Stimulated activated CD8-positive, alpha-beta memory T cell treated with anti-CD3 and anti-CD28 coated beads, Interleukin-15, amount 100 ng/mL, for 48 hours (primary cell): ENCODE results near the gene FNDC8.
"Not testable (repeated sequence)": the region's sequence is repeated elsewhere in the genome, so short reads cannot be mapped to it uniquely, and the experiment has no call there.

ENCODE experiments used
- DNase-seq, 2 donors: peaks; one replicate each; pipeline ENCODE4 v3.0.0-alpha.2; 2020; ENCODE audit warnings: low read depth in 2 of 2

FNDC8 gene

DNA sequence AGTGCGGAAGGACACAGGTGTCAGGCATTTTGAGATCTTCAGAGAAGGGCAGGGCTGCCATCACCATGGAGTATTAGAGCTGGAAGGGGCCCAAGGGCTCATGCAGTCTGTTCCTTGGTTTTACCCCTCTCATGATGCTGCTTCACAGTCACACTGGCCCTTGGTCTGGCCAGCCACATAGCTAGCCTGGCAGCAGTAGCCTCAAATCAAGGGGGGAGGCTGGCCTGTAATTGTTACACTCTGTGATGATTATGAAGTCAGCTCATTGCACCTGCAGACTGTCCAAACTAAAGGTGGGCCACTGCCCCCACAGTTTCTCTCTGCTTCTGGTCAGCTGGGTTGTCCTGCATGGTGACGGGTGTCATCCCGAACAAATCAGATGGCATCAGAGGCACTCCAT lies at the start of gene FNDC8:
Gene FNDC8, plus strand, starts transcription at position 301 of the 400 bp plus-strand sequence. Its CDS starts 79 bp downstream, at position 380.
- DNase-seq, result no peak

DNA sequence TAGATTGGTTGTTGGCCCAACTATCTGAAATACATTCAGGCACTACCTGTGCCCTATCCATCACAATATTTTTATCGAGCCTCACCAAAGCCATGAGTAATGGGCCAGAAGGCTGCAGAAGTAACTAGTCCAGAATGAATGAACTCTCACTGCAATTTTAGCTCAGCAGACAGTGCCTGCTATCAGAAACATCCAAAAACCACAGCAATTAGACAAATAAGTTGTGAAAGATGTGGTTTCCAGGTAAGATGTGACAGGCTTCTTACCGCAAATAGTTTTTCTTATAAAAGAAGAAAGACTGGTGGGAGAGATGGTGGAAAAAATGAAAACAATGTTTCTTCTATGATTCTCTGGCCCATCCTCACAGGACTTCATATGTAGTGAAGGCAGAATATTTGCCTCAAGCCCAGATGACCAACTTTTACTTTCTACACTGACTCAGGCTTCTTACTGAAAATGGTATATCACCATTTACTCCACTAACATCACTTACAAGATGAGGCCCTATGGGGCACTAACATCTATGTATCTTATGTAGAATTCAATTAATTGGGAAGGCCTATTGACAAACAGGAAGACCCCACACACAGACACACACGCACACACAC lies 48.1 kb upstream of the FNDC8 start:
- no peak for DNase-seq

DNA sequence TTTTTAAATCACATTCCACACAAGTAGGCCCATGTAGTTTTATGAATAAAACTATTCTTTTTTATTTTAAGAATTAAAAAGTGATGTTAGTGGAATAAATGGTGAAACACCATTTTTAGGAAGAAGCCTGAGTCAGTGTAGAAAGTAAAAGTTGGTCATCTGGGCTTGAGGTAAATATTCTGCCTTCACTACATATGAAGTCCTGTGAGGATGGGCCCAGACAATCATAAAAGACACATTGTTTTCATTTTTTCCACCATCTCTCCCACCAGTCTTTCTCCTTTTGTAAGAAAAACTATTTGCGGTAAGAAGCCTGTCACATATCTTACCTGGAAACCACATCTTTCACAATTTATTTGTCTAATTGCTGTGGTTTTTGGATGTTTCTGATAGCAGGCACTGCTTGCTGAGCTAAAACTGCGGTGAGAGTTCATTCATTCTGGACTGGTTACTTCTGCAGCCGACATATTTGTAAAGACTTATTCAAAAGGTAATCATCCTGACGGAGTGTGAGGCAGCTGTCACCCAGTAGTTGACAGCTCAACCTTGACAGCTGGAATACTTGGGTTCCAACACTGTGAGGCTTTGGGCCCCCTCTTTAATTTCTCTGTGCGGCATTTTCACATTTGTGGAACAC lies 47.3 kb upstream of the FNDC8 start:
- DNase-seq, result no peak

DNA sequence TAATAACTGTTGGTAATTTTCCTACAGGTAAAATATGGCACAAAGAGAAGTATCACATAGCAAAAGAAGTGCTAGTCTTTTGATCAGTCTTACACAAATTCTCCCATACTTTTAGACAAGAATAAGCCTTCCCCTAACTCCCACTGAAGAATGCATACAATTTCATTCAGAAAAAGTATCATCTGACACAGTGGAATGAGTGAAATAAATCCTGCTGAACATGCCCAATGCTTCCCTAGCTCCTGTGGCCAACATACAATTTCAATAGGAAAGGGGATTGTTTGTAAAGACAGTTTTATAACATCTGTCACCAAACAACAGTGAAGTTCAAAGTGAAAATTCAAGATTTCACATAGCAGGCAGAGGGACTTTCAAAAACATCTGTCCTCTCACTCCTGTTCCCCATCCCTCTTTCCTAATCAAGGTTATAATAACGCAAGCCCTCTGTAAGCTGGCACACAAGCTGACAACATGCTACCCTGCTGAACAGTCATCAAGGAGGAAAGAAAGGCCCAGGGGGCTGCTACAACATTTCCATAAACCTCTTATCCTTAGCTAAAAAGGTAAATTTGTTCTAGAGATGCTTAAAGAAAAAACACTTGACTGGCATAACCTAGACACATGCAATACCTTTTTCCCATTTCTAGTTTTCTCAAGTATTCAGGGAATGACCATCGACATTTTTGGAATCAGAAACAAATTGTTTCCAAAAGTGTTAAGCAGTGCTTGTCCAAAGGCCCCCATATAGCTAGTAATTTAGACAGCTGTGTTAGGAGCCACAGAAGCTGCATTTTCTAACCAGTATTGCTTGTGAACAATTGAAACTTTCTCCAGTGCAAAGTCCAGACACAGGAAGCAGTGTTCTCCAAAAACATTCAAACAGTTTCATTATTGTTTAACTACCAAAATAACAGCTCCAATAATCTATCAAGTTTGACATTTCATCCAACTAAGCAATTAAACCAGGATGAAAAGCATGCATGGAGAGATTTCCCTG lies 46.4 kb upstream of the FNDC8 start:
- DNase-seq, result no peak

DNA sequence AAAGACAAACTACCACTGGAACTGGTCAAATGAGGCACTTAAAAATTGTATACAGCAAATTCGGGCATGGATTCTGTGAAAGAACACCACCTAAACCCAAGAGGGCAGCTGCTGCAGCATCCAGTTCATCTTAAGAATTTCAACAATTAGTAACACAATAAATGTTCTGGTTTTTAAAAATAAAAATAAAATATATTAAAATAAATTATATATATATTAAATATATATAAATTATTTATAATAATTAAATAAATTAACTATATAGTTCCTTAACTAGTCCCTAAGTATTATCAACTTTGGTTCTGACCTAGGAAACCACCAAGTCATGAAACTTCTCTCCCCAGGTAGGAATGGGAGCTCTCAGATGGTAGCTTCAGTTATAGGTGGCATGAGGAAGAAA lies 44.5 kb upstream of the FNDC8 start:
- DNase-seq, result no peak

DNA sequence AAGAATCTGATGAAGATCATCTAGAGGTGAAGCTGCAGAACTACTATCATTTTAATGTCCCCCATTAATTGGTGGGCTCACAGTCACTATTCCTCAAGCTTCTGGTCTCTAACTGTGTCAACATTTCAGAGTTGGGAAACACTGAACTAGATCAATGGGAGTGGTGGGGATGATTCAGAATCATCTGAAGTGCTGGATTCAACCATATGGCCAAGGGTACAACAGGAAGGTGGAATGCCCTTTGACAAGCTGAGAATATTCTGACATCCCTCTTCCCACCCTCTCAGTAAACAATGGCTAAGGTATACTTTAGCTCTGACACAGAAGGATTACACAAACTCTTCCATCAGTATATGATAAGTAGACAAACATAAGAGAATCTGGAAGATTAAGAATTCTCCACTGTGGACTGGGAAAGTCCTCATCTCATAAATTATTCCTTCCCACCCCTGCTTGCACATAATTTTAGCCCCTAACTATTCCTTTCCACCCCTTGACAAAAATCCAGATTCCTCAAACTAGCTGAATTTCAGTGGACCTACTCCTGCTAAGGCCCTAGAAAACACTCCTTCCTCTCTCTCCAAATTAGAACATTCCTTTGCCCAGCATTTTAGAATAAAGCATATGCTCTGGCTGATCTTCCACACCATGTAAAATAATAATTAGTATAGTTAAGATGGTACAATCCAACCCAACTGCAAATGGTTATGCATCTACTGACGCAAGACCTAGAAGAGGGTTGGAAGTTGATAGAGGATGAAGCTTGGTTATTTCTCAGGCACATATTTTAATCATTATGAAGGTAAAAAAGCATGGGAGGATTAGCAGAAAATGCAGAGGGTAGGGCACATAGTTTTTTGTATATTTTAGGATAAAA lies 41.6 kb upstream of the FNDC8 start:
- no peak for DNase-seq

DNA sequence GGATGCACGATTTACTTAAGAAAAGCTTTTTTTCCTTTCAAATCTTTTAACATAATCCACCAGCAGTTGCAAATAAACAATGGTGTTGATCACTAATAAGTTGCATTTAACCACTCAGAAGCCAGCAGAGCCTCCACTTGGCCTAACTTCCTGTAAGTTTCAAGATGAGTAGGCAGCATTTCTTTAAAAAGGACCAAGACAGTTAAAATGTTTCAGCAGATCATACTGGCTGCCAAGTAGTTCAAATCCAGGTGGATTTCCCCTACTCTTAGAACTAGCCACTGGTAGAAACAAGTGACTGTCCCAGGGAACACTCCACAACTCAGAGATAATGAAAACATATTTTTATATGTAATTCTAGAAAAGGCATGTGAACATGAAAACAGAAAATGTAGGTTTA lies 40.9 kb upstream of the FNDC8 start:
- no peak for DNase-seq

DNA sequence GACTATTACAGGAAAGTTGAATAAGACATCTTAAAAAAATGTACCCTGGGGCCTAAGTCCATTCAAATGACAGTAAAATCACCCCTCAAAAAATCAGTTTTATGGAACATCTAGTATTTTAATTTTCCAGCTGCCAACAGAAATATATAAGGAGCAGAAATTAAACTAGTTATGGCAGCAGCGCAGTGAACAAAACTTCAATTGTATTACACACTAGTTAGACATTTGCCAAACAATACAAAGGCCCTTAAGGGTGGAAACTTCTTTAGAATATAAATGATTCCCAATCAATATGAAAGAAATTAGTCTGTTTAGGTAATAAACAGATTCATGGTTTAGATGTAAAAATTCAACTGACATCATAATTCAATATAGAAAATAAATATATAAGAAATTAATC lies 39.8 kb upstream of the FNDC8 start:
- no peak for DNase-seq

DNA sequence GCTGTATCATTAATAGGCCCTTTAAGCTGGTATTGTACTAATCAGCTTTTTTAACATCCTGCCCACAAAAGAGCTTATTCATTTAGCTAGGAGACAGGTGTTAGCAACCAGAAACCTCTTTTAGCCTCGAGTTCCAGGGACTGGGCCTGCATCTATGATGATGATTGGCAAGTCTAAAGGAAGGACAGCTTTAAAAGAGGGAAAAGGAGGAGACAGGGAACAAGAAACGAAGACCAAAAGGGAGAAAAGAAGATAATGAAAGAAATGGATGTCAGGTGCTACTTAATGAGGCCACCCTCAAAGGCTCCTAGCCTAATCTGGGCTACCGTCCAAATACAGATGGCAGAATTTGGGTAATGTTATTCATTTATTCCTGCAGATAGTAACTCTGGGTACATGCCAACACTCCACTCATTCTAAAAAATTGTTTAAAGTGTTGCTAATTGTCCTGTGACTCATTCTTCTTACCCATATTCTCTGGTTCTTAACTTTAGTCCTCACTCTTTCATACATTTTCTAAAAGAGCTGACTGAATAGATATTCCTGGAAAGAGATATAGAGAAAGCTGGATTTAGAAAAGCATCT lies 39.2 kb upstream of the FNDC8 start:
- no peak for DNase-seq

DNA sequence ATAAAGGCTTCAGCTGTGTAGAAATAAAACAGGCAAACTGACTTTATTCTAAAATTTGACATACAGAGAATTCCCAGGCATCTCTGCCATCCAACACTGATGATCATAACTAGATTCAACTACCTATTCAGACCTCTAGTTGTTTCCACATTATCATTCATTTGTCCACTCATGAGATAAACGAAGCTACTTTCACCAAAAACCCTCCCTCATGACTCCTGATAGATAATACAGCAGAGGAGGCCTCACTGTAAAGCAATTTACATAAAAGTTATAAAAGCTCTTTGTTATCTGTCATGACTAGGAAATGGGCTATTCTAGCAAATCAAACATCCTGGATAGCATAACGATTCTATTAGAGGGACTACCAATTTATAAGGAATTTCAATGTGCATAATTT lies 38.3 kb upstream of the FNDC8 start:
- no peak for DNase-seq

DNA sequence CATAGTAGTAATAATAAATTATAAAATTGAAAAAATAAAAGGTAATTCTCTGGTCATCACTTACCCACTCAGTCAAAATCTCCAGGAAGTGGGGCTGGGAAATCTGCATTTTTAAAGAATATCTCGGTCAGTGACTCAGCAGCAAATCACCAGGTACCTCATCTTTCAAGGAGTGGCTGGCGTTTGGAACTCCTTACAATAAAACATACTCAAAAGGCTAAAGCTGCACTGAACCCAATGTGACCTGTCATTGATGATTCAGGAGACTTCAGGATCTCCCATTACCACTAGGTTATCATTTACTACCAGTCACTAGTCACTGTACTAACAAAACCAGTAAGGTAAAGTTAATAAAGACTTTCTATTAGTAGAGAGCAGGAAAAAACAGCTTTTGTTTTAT lies 36.4 kb upstream of the FNDC8 start:
- DNase-seq, result no peak

DNA sequence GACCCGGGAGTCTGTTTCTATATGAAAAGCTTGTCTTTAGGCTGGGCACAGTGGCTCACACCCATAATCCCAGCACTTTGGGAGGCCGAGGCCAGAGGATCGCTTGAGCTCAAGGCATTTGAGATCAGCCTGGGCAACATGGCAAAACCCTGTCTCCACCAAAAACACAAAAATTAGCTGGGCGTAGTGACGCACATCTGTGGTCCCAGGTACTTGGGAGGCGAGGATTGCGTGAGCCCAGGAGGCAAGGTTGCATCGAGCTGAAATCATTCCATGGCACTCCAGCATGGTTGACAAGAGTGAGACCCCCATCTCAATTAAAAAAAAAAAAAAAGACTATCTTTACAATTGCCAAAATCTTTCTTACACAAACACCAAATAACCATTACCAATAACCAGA lies 35.3 kb upstream of the FNDC8 start:
- DNase-seq, result no peak

DNA sequence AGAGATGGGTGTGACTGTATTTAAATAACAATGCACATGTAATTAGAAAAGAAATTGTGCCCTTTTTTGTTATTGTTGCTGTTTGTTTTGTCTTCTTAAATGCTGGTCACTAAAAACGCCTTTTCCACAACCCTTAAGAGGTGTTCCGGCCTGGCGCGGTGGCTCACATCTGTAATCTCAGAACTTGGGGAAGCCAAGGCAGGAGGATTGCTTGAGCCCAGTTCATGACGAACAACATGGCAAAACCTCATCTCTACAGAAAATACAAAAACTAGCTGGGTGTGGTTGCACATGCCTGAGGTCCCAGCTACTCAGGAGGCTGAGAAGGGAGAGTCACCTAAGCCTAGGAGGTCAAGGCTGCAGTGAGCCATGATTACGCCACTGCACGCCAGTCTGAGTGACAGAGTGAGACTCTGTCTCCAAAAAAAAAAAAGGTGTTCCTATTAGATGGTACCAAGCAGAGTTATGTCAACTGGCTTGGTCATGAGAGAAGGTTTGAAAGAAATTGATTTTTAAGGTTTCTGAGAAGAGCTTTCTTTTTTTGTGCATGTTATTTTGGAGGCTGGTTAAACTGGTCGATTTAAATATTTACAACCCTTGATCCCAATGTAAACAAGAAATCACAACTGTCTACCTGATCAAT lies 34.4 kb upstream of the FNDC8 start:
- DNase-seq, result no peak

DNA sequence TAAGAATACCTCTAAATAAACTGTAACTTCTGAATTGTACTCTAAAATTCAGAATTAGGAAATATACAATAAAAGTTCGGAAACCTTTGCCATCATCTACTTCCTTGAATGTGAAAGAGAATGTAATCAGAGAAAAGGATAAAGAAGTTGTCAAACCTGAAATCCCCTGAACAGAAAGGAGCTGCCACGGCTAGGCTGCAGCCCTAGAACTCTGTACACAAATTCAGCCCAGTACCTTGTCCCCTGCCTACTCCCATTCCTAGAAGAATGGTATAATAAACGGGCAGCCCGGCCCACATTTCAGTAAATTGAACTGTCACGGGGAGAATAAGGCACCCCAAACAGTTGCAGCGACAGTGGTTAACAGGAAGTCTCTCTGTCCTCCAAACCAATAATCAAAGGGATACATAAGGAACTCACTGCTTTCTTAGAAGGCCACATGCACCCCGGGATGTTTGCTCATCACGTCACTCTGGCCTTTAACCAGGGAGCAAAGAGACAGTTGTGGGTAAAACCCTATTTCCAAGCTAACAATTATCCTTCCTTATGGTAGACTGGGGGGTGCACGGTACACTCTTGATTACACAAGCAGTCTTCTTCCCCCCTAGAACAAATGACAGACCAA lies 33.6 kb upstream of the FNDC8 start:
- DNase-seq, result no peak

DNA sequence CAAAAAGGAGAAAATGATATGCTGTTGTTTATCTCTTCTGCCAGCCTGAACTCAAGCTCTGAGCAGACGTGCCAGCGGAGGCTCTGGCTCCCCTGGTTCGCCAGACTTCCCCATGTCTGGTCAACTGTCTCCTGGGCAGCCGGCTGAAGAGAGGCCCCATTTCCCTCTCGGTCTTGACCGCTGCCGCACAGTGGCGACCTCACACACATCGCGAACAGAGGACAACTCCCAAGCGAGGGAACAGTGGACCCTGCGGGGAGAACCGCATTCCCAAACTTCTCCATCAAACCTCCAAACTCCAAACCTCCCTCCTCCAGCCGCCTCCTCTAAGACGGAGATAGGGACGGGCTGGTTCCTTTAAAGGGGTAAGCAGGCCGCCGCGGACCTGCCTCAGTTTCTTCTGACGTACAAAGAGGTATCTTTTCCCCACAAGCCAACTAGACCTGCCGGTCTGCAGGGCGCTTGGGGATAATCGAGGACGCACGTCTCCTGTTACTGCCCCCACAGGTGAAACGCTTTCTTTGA lies 33.0 kb upstream of the FNDC8 start:
- DNase-seq, result no peak

DNA sequence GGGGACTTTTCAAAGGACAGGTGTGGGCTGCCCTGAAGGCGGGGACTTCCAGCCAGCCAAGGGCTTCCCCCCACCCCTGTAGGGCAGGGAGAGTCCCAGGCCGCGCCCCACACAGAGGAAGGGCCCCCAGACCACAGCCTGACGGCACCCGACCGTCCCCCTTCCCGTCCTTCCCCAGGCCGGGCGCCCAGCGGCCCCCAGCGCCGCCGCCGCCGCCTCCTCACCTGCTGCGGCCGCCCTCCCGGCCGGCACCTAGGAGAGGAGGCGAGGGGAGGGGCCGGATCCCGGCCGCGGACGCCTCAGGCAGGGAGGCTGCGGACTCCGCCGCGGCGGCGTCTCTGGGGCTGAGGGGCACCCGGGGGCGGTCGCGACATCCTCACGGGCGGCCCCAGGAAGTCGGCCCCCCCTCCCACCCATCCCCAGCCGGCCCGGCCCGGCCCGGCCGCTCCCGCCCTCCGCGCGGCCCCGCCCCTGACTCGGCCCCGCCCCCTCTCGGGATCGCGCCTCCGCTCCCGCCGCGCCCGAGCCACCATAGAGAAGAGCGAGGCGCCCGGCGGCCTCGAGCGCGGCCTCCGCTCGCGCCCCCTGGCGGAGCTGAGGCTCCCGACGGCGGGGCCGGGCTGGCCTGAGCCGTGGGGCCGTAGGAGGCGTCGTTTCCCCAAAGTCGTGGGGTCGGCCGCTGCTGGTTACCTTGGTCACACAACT lies 32.4 kb upstream of the FNDC8 start:
- peak; percentile 85 to 90 for DNase-seq

DNA sequence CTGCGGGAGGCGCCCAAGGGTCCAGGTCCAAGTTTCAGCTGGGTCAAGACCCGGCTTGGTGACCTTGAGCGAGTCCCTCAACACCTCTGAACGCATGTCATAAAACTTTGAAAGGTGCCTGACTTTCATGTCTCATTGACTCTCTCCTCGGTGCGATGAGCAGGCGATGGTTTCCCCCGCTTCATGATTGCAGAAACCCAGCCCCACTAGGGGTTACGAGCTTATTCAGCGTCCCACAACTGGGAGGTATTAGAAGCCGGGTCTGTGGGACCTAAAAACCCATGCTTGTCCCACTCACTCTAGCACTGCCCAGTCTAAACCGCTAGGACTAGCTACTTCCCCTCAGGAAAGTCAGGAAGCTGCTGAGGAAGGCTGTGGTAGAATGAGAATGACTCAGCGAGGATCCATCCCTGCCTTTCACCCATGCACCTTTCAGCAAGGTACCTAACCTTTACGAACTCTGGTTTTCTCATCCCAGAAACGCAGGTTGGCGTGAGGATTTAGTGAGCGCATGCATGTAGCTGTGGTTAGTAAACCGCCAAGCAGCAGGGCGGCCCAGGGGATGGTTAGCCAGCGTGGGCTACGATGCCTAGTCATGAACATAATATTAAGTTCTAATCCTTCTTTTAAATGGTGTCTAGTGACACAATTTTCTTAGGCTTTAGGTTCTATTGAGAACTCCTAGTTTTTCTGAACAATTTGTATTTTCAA lies 31.7 kb upstream of the FNDC8 start:
- peak; percentile 33 to 39 for DNase-seq

DNA sequence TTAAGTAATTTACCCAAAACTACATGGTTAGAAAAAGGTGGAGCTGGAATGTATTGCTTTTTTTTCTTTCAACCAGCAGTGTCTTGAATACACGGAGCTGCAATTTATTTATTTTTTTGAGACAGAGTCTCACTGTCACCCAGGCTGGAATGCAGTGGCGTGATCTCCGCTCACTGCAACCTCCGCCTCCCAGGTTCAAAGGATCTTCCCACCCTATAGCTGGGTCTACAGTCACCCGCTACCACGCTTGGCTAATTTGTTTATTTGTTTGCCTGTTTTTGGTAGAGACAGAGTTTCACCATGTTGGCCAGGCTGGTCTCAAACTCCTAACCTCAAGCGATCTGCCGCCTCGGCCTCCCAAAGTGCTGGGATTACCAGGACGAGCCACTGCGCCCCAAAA lies 30.7 kb upstream of the FNDC8 start:
- not testable (repeated sequence) for DNase-seq

DNA sequence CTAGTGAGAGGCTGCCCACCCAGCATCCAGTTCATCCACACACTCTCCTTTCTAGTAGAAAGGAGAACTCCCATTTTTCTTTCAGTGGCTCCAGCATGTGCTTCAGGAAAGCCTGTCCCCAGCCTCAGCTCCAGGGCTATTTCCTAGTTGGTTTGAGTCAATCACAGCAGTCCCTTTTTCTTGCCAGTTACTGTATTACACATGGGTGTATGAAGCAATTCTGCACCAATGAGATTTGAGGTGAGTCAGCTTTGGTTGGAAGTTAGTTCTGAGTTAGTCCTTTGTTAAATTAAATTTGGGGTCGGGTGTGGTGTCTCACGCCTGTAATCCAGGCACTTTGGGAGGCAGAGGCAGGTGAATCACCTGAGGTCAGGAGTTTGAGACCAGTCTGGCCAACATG lies 26.5 kb upstream of the FNDC8 start:
- no peak for DNase-seq
